IPS-15b (cell line): ENCODE results near the gene ACTR1A.
"Not testable (repeated sequence)": the region's sequence is repeated elsewhere in the genome, so short reads cannot be mapped to it uniquely, and the experiment has no call there.

ENCODE experiments used
- H3K27me3 ChIP-seq: one replicate; pipeline ENCODE4 v1.6.1; 2013; ENCODE audit warnings: low read length; ENCODE audit not compliant: control insufficient read depth, insufficient read depth
- H3K36me3 ChIP-seq: one replicate; pipeline ENCODE4 v1.6.1; 2013; ENCODE audit warnings: low read length; ENCODE audit not compliant: control insufficient read depth, insufficient read depth
- H3K4me1 ChIP-seq: one replicate; pipeline ENCODE4 v1.6.1; 2013; ENCODE audit warnings: mild to moderate bottlenecking, low read length; ENCODE audit not compliant: control insufficient read depth, insufficient read depth
- H3K4me3 ChIP-seq: one replicate; pipeline ENCODE4 v1.5.1; 2013; ENCODE audit warnings: low read depth, low read length
- H3K9ac ChIP-seq: one replicate; pipeline ENCODE4 v1.6.1; 2013; ENCODE audit warnings: low read depth, mild to moderate bottlenecking, low read length
- H3K9me3 ChIP-seq: one replicate; pipeline ENCODE4 v1.6.1; 2013; ENCODE audit warnings: mild to moderate bottlenecking, low read length; ENCODE audit not compliant: control insufficient read depth, insufficient read depth

ACTR1A gene

DNA sequence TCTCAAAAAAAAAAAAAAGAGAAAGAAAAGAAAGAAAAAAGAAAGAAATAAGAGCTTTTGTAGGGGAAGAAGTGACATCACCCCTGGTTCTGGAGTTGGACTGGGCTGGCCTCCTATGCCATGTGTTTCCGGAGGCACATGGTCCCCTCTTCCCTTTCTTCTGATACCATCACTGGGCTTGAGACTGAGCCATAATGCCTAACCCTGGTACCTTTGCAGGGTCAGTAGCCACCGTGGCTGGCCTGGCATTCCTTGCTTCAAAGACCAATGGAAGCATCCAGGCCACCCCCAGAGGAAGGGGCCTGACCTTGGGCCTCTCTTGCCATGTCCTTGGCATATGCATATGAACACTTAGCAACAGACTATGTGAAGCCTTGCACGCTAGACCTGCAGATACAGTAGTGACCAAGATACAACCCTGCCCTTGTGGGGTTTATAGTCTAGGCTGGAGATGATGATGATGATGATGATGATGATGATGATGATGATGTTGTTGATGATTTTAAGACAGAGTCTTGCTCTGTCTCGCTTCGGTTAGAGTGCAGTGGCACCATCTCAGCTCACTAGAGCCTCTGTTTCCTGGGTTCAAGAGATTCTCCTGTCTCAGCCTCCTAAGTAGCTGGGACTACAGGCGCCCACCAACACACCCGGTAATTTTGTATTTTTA, 33.1 kb upstream of the ACTR1A start:
- H3K27me3 ChIP-seq: no peaks in the 10 kb centered on the region
- H3K9me3 ChIP-seq: no peaks in the 10 kb centered on the region
- no peak overlapping the region for H3K9ac ChIP-seq
- H3K36me3 ChIP-seq: no peaks in the 10 kb centered on the region
- H3K4me1 ChIP-seq: no peaks in the 10 kb centered on the region
- H3K4me3 ChIP-seq: no peak overlapping the region

DNA sequence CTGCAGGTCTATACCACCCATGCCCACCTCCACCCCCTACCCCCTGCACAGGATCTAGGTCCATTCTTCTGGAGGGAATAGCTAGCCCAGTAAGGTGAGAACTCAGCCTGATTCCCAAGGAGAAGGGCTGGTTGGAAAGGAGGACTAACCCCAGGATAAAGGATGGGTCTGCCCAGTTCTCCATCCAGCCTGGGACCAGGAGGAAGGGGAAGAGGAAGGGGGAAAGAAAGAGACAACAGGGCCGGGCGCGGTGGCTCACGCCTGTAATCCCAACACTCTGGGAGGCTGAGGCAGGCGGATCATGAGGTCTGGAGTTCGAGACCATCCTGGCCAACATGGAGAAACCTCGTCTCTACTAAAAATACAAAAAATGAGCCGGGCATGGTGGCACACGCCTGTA, 32.5 kb upstream of the ACTR1A start:
- H3K27me3 ChIP-seq, H3K9ac ChIP-seq, H3K36me3 ChIP-seq, H3K4me1 ChIP-seq, H3K9me3 ChIP-seq, H3K4me3 ChIP-seq: not testable (repeated sequence)

DNA sequence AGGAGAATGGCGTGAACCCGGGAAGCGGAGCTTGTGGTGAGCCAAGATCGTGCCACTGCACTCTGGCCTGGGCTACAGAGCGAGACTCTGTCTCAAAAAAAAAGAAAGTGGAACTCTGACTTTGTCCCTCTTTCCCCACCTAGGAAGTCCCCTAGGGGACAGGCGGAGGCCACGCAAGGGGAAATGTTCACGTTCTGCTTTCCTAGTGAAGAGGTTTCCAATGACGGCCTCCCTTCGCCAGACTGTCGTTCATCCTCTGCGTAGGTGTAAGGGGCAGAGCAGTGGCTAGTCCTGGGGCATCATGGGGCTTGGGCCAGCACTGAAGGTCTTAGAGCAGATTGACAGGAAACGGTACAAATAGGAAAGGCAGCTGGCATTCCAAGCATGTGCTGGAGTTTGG, 31.8 kb upstream of the ACTR1A start:
- Histone ChIP-seq H3K9me3 (no peaks in the 10 kb centered on the region), H3K4me3 (no peak overlapping the region), H3K4me1 (no peaks in the 10 kb centered on the region), H3K27me3 (no peaks in the 10 kb centered on the region), H3K36me3 (no peaks in the 10 kb centered on the region), H3K9ac (no peak overlapping the region)

DNA sequence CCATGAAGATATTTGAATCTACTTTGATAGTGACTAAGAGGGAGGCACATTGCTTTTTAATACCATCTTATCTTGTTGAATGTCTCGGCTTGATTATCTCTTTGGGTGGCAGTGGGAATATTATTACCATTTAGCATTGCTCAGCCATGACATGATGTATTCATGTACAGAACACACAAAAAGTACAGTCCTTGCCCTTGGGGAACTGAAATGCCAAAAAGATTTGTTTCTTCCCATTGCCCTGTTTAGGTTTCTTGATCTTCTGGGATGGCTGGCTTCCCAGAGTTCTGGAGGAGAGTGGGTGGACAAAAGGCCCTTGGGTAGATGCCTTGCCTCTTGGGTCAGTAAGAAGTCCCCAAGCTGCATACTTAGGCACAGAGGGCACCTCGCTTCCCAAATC, 25.0 kb upstream of the ACTR1A start:
- Histone ChIP-seq H3K9ac (no peak overlapping the region), H3K4me3 (no peak overlapping the region), H3K9me3 (no peaks in the 10 kb centered on the region), H3K27me3 (no peaks in the 10 kb centered on the region), H3K36me3 (no peaks in the 10 kb centered on the region), H3K4me1 (no peaks in the 10 kb centered on the region)

DNA sequence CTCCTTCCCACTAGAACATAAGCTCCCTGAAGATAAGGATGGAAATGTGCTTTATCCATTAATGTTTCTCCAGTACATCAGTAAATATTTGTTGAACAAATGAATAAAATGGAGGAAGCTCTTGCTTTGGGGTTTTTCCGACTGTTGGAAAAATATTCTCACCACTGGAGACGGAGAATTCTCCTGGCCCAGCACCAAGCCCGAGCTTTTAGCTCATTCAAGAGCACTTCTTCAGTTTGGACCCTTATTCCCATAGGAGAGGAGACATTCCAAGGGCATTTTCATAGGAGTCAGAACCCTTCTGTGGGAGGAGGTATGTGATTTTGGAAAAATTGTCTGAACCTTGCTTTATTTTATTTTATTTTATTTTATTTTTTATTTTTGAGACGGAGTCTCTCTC, 22.2 kb upstream of the ACTR1A start:
- no peak overlapping the region for H3K9ac ChIP-seq
- no peaks in the 10 kb centered on the region for H3K36me3 ChIP-seq
- no peaks in the 10 kb centered on the region for H3K27me3 ChIP-seq
- H3K9me3 ChIP-seq: no peaks in the 10 kb centered on the region
- H3K4me1 ChIP-seq: no peaks in the 10 kb centered on the region
- H3K4me3 ChIP-seq: no peak overlapping the region

DNA sequence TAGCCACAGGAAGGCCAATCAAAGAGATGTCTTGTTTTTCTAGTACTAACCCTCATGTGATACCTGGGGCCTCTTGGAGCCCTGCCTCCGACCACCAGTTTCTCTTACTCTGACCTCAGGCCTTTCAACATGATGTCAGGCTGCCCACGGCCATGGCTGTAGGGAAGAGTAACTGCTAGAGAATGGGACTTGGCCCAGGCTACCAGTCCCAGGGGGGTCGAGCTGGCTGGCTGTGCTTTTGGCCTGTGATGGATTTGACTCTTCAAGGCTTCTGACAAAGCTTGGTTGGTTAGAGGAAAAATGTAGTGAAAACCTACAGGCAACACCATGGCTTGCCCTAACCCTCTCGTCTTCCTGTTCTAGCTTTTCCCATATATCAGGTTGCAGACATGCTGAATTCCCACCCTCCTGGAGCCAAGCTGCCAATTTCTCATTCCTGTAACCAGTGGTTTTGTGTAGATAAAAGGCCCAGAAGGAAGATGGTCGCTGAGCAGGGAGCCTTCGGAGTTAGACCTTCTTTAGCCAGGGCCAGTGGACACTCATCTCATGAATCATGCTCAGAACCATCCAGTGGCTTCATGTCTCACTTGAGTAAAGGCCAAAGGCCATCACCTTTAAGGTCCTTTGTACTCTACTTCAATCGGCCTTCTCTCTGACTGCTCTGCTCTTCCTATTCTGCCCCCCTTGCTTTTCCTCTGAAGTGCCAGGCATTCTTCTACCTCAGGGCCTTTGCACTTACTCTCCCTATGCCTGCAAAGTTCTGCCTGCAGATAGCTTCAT, 20.9 kb upstream of the ACTR1A start:
- no peak overlapping the region for H3K9ac ChIP-seq
- no peak overlapping the region for H3K4me3 ChIP-seq
- H3K36me3 ChIP-seq: no peaks in the 10 kb centered on the region
- H3K9me3 ChIP-seq: no peaks in the 10 kb centered on the region
- H3K4me1 ChIP-seq: no peaks in the 10 kb centered on the region
- no peaks in the 10 kb centered on the region for H3K27me3 ChIP-seq

DNA sequence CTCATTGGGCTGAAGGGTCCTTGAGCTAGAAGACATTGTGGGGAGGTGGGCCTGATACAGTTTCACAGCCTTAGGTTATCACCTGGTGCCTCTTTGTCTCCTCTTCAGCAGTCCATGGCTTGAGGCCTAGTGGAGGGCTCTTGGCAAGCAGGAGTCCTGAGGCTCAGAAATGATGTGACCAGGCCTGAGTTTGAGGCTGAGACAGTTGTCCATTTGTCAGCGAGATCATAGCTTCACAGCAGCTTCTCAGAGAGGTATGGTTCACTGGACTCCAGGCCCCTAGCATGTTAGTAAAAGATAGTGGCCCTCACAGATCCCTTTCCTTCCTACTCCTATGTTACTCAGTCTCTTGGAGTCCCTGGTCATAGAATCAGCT, 20.4 kb upstream of the ACTR1A start:
- no peak overlapping the region for H3K4me3 ChIP-seq
- no peaks in the 10 kb centered on the region for H3K4me1 ChIP-seq
- H3K36me3 ChIP-seq: no peaks in the 10 kb centered on the region
- no peak overlapping the region for H3K9ac ChIP-seq
- no peaks in the 10 kb centered on the region for H3K9me3 ChIP-seq
- no peaks in the 10 kb centered on the region for H3K27me3 ChIP-seq

DNA sequence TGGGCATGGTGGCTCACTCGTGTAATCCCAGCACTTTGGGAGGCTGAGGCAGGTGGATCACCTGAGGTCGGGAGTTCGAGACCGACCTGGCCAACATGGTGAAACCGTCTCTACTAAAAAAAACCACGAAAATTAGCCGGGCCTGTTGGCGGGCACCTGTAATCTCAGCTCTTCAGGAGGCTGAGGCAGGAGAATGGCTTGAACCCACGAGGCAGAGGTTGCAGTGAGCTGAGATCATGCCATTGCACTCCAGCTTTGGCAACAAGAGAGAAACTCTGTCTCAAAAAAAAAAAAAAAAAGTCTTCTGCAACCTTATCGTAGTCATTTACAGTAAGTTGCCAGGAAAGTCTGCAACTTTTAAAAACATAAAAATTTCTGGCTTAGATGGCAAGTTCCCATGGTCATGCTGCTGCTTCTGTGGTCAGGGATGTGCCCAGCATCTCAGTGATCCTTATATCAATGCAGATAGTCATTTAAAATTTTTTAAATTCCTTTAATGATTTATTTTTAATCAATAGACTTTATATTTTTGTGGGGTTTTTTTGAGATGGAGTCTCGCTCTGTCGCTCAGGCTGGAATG, 16.8 kb upstream of the ACTR1A start:
- Histone ChIP-seq H3K36me3 (no peaks in the 10 kb centered on the region), H3K4me3 (no peak overlapping the region)

DNA sequence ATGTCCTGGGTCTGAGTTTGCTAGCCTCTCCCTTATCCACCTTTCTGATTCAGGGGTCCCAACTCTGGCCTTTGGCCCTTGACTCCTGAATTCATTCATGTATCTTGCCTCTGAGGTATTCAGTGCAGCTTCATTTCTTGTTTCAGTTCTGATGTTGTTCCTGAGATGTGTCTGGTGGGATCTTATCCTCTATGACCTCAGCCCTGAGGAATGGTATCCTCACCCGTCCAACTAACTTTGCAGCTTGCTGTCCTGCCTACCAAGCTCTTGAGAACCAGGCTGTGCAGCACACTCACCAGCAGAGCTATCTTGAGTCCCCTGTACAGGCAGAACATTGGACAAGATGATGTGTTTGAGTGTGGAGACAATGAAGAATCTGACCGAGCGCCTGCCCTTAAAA, 15.0 kb upstream of the ACTR1A start:
- Histone ChIP-seq H3K4me3 (no peak overlapping the region), H3K4me1 (no peaks in the 10 kb centered on the region), H3K36me3 (no peaks in the 10 kb centered on the region), H3K9ac (no peak overlapping the region), H3K9me3 (no peaks in the 10 kb centered on the region), H3K27me3 (no peaks in the 10 kb centered on the region)

More for the DNA sequence above, 16.8 kb upstream of the ACTR1A start:
- no peaks in the 10 kb centered on the region for H3K9me3 ChIP-seq
- H3K9ac ChIP-seq: no peak overlapping the region
- no peaks in the 10 kb centered on the region for H3K27me3 ChIP-seq
- no peaks in the 10 kb centered on the region for H3K4me1 ChIP-seq

DNA sequence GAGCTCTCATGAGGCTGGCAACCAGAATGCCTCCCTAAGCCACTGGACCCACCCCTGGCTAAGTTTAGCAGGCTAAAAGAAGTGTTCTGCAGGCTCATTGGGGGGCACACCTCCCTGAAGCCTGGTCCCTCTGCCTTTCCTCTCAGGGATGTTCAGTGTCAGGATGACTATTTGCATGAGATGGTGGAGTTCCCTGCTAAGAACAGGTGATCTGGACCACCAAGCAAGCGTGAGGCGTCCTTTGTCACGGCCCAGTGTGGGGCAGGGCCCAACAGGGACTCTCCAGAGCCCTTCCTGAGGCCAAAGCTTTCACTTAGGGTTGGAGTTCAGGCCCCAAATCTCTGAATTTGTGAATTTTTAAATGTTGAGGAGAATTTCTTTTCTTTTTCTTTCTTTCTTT, 13.2 kb upstream of the ACTR1A start:
- no peak overlapping the region for H3K9ac ChIP-seq
- H3K4me3 ChIP-seq: no peak overlapping the region
- H3K4me1 ChIP-seq: no peaks in the 10 kb centered on the region
- no peaks in the 10 kb centered on the region for H3K9me3 ChIP-seq
- no peaks in the 10 kb centered on the region for H3K27me3 ChIP-seq
- H3K36me3 ChIP-seq: no peaks in the 10 kb centered on the region

DNA sequence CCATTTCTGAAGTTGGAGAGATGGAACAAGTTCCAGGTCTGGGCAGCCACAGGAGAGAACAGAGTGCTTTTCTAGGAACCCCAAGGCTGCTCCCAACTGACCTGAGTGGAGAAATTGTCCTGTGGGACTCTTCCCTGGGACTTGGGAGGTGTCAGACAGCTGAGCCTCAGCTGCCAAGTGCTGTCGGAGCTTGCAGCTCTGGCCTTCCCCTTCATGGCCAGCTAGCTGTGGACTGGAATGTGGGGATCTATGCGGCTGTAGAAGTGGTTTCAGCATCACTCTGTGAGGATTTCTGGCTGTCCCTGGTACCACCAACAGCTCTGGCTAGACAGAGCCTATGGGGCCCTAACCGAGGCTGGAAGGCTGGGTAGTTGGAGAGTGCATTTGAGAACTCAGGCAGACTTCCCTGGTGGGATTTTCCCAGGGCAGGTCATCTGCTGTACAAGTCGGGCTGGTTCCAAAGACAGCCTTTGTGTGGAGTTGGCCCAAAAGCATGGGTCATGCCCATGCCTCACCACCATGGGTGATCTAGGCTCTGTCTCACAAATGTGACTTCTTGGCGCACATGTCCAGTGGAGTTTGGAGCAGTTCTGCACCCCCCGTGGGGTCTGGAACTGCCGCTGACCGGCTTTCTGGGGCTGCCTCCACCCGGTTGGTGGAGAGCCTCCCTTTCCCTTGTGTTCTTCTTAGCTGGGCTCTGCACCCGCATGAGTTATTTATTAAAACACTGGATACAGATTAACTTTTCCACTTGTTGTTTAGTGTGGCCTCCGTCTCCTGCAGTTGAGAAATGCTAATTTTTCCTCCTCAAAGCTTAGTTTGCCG, 12.2 kb upstream of the ACTR1A start:
- H3K9me3 ChIP-seq: no peaks in the 10 kb centered on the region
- H3K9ac ChIP-seq: no peak overlapping the region
- H3K36me3 ChIP-seq: no peaks in the 10 kb centered on the region

More for the DNA sequence above, 12.2 kb upstream of the ACTR1A start:
- H3K4me3 ChIP-seq: no peak overlapping the region
- H3K4me1 ChIP-seq: no peaks in the 10 kb centered on the region
- H3K27me3 ChIP-seq: no peaks in the 10 kb centered on the region
